ENCODE measurements around the gene PDK2. TPM values are rescaled to one million over a fixed set of nuclear protein-coding genes. Genes with fewer than 3 reads are reported as not detected.

Gene PDK2
- polyA plus RNA-seq, 3 donors = 24.3 to 46.5 (median 29.3) TPM

DNA sequence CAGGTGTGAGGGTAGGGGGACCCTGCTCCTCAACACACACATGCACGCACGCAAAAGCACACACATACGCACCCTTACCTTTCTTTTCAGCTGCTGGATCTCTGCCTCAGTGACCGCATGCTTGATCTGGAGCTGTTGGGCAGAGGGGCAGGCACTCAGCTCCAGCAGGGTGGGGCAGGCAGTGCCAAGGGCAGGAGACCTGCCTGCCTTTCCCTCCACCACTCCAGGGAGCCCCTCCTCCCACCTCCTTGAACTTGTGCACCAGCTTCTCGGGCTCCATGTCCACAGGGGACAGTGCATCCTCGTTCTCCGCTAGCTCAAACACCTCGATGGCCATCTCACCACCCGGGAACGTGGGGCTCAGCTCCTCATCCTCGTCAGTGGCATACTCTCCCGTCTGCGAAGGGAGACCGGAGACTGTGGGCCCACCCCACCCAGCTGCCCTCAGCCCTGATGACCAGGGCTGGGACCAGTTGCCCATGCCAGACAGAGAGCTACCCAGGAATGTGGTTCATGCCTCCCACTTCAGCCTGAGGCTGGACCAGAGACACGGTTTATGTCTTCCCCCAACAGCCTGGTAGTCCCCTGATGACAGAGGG lies 44.1 kb downstream of the PDK2 start:
- WGBS, 3 donors = 87 to 88% (median 87%) methylated on average over 15 of the region's 15 CpGs
- H3K27ac ChIP-seq (ENCODE audit: low read depth, low read length) = no peak overlapping the region

DNA sequence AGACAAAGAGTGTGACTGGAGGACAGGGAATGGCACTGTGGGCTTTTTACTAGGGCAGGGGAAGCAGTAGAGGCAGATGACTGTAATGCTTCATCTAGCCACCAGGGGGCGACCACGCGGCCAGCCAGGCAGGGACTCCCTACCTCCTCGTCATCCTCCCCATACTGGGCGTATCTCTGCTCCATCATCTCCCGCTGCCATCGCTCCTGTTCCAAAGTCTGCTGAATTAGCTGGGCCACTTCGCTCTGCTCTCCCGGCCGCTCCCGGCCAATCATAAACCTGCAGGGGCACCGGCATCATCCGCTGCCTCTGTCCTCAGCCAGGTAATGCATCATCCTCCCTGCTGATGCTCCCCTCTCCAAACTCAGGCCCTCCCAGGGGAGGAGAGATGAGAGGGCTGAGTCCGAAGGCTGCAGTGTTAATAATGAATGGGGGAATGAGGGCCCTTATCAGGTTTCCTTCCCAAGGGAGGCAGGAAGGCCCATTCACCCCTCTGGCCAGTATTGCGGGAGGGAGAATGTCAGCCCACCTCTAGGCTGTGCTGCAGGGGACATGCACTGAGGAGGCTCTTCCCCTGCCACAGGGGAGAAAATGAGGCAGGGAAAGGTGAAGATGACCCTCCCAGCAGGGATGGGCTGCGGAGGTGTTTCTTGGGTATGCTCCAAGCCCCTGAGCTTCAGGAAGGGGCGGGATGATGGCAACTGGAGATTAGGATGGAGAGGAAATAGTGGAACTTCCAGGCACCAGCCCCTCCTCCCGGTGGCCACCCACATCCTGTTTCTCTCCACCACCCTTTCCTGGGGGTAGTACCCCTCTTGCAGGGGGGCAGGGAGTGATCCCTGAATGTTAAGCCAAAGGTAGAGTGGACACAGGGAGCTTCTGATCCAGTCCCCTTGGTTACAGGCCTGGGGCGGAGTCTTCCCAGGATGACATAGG lies 45.1 kb downstream of the PDK2 start:
- WGBS, 3 donors = 24 to 46% (median 30%) methylated on average over 19 of the region's 19 CpGs
- H3K27ac ChIP-seq (ENCODE audit: low read depth, low read length) = no peak overlapping the region

DNA sequence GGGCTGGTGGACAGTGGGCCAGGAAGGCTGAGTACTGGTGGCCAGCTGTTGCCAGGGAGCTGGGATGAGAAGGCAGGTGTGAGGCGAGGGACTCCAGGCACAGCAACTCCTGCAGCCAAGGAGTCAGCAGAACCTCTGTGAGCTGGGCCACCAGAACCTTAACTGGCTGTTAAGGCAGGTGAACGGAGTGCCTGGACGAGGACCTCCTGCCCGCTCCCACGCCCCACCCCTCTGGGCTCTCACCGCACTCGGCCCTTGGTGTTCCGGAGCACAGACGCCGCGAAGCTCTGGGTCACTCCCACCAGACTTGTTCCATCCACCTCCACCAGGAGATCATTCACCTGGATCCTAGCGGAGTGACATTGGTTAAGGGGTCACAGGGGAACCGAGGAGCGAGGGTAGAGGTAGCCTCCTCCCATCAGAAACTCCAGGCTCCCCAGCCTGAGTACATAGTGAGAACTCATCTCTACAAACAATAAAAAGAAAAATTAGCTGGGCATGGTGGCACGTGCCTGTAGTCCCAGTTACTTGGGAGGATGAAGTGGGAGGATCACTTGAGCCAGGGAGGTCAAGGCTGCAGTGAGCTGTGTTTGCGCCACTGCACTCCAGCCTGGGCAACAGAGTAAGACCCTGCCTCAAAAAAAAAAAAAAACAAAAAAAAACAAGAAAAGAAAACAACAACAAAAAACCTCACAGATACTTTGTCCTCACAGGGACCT lies 46.0 kb downstream of the PDK2 start:
- 82 to 90% (median 87%) methylated on average over 16 of the region's 16 CpGs for WGBS, 3 donors
- no peak overlapping the region for H3K27ac ChIP-seq (ENCODE audit: low read depth, low read length)

DNA sequence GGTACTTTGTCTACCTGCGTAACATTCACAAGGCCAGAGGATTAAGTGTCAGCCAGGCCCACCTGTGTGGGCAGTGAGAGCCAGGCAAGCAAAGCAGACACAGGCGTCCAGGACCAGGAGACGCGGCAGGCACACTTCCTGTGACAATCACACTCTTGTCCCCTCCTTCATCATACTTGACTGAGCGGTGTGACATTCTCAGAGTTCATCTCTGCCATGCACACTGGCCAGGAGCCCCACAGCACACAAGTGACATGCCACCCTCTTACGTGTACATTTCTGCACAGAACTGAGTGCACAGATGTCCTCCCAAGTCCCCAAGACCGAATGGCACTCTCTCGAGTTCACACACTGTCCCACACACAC lies 46.6 kb downstream of the PDK2 start:
- WGBS, 3 donors = 60 to 78% (median 61%) methylated on average over 8 of the region's 8 CpGs
- H3K27ac ChIP-seq (ENCODE audit: low read depth, low read length) = no peak overlapping the region

DNA sequence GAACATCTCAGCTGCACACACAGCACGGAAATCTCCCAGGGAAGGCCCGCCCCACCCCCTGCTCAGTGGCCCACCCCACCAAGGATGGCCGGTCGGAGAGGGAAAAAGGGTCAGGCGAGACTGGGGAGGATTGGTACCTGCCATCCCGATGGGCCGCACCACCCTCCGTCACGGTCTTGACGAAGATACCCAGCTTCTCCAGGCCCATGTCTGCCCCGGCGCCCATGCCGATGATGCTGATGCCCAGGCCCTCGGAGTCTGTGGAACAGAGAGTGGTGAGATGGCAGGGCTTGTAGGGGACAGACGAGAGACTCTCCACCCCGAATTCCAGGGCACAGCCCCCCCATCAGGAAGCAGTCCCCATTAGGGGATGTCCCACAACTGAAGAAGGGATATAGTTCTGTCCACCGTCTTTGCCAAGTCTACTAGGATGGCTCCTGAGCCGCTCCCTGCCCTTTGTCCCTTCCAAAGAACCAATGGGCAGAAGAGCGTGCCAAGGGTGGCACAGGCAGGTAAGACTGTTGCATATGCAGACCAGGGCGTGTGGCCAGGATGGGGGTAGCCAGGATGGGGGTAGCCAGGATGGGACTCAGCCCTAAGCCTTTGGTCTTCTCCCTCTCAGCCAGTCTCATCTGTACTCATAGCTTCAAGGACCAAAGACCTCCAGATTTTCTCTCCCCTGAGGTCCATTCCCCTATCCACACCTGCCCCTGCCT lies 48.5 kb downstream of the PDK2 start:
- WGBS, 3 donors = 91 to 93% (median 93%) methylated on average over 18 to 20 of the region's 20 CpGs
- no peak overlapping the region for H3K27ac ChIP-seq (ENCODE audit: low read depth, low read length)

DNA sequence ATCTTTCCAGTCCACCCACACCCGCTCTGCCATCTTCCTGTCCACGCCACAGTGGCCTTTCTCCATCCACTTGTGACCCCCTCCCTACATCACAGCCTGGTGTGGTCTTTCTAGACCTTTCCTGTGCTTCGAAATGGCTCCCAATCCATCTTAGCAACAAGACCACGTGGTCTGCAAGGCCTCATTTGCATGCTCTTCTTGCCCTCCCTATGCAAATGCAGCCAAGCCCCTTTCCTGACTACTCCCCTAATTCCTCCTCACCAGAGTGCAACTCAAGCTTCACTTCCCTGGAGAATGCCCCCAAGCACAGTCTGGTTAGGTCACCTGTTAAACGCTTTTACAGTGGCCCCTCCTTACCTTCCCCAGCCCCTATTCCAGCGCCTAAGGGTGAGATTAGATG lies 49.2 kb downstream of the PDK2 start:
- 72 to 84% (median 79%) methylated on average over 6 of the region's 6 CpGs for WGBS, 3 donors
- no peak overlapping the region for H3K27ac ChIP-seq (ENCODE audit: low read depth, low read length)

DNA sequence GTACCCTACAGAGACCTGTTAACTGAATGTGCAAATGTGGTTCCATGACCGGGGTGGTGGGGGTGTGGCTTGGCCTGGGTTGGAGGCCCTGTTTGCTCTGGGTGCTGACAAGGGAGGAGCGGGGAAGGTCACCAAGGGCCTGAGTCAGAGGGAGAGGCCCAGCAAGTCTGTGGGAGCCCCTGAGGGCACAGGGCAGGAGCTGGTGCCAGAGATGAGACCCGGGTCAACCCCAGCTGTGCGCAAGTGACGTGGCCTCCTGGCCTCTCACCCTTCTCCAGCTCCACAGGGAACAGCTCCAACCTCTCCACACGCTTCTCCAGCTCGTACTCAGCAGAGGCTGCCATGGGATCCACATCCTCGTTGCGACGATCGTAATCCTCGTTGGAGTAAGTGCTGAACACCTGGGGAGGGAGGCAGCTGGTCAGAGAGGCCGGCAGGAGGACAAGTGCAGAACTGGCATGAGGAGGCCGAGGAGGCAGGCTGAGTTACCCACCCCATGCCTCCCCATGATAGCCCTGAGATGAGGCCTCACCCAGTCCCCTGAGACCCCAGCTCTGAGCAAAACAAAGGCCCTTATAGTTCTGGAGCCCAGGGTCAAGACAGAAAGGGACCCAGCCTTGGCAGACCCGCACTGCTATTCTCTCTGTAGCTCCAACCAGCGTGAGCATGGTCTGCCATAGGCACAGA lies 49.8 kb downstream of the PDK2 start:
- 56 to 70% (median 69%) methylated on average over 16 of the region's 16 CpGs for WGBS, 3 donors
- H3K27ac ChIP-seq (ENCODE audit: low read depth, low read length) = no peak overlapping the region

DNA sequence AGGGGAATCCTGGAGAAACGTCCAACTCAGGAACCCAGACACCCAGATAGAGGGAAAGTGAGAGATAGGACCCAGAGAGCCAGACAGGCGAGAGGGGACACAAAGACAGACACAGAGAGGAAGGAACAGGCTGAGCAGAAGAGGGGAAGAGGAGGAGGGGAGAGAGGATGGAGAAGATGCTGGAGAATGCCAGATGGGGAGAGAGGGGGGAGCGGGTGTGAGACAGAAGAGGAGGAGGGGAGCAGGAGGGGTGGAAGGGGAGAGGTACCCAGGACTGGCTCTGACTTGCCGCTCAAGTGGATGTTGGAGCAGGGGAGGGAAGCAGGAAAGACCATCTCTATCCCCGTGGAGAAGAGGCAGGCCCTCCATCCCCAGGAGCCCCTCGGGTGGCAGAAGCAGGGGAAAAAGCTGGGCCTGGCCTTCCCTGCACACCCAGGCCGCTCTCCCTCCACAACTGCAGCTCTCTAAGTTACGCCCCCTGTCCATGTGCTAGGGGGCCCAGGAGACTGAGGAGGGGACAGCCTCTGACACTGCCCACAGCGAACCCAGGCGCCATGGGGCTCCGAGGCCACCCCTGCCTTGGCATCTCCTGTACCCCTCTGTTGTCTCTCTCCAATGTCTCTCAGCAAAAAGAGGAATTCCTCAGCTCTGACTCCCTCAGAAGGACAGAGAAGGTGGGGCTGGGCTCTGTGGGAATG lies 50.5 kb downstream of the PDK2 start:
- WGBS, 3 donors = 62 to 80% (median 65%) methylated on average over 10 to 11 of the region's 11 CpGs
- no peak overlapping the region for H3K27ac ChIP-seq (ENCODE audit: low read depth, low read length)

DNA sequence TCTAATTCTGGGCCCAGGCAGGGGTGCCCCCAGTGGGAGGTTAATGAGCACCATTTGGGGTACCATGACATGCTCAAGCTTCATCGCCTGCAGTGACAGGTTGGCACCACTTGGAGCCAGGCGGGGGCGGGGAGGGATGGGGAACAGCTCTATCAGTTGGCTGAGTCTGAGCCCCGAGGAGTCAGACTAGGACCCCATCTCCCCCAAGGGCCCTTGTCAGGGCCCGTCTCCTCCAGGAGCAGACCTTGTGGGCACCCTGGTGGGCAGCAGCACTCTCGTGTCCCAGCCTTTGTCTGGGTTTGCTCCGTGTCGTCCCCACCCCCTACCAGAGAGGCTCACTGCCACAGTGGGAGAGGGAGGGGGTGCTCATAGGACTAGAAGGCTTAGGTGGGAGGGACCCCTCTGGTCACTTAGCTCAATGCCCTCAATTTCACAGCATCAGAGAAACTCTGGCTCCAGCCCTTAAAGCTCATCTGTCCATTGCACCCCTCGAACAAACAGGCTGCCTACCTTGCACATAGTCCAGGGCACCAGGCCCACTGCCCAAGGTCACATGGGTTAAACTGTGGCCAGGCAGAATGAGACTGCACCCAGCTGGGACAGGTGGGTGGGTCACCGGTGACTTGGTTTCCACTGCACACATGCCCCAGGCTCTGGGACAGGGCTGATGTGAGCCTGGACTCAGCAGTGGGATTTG lies 51.2 kb downstream of the PDK2 start:
- 61 to 74% (median 74%) methylated on average over 10 of the region's 10 CpGs for WGBS, 3 donors
- no peak overlapping the region for H3K27ac ChIP-seq (ENCODE audit: low read depth, low read length)

DNA sequence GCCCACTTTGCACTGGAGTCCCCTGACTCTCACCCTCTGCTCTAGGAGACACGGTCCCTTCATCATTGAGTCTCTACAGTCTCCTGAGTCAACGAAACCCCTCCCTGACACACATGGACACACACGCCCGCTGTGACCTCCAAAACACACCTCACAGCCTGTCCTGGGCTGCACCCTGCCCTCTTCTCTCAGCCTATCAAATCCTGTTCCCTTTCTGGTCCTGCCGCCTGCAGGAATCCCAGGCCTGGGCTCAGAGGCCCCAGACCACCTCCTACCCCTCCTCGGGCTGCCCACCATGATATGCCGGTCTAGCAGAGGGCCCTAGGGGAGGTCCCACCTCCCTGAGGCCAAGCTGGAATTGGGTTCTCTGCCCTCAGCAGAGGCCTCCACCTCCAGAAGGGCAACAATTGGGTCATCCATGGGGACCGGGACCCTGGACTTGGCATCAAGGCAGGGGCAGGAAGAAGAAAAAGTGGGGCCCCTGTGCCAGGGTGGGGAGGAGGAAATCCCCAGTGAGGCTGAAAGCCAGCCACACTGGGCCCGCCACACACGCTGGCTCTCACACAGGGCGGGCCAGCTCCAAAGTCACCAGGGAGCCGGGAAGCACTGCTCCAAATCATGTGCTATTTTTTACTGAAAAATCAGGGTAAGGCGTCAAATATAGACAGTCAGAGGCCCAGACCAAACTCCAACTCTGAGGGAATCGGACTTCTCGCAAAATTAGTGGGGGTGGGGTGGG lies 51.9 kb downstream of the PDK2 start:
- no peak overlapping the region for H3K27ac ChIP-seq (ENCODE audit: low read depth, low read length)
- 33 to 39% (median 33%) methylated on average over 15 of the region's 15 CpGs for WGBS, 3 donors

DNA sequence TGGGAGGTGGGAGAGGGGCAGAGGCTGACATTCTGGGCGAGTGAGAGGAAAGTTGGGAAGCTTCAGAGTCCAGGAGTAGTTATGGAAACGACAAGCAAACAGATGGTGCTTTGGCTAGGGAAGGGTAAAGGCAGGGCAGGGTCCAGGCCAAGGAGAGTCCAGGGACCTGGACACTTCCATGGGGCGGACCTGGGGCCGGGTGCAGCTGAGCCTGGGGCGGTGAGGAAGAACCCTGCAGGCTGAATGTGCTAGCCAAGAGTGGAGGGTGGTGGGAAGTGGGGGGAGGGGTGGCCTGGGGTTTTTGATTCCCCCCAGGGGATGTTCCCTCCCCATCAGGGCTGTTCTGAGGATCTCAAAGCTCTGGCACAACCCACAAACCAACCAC lies 52.7 kb downstream of the PDK2 start:
- 4 to 12% (median 5%) methylated on average over 5 of the region's 5 CpGs for WGBS, 3 donors
- no peak overlapping the region for H3K27ac ChIP-seq (ENCODE audit: low read depth, low read length)

DNA sequence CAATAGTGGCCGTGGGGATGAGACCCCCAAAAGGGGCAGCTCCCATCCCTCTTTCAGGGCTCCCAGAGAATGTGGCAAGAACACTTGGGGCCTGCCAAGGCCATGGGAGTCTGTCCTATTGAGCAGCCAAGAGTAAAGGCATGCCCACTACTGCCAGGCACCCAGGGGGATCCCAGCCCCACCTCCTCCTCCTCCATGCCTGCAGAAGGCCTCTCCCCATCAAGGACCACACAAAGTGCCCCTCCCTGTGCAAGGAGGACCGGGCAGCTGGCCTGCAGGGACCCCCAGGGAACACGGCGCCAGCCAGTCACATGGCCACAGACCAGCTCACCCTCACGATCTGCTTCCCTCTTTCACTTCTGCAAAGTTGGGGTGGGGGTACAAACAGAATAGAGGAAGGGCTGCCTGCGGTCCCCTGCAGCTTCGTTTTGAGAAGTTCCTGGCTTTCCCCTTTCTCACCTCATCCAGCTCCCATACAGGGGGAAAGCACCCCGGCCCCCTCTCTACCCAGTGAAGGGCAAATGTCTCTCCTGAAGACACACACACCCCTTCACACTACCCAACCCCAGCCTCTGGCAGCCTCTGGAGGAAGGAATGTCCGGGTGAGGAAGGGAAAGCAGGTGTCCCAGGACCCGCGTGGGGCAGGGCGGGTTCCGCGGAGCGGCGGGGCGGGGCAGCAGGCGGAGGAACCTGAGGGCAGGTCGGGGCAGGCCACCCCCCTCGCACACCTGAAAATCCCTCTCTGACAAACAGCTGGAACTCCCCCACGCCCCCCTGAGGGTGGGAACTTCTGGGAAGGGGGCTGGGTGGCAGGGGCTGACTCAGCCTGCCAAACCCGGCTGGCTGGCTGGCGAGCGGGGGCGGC lies 53.3 kb downstream of the PDK2 start:
- H3K27ac ChIP-seq (ENCODE audit: low read depth, low read length) = no peak overlapping the region
- WGBS, 3 donors = 1 to 3% (median 1%) methylated on average over 22 to 25 of the region's 25 CpGs

DNA sequence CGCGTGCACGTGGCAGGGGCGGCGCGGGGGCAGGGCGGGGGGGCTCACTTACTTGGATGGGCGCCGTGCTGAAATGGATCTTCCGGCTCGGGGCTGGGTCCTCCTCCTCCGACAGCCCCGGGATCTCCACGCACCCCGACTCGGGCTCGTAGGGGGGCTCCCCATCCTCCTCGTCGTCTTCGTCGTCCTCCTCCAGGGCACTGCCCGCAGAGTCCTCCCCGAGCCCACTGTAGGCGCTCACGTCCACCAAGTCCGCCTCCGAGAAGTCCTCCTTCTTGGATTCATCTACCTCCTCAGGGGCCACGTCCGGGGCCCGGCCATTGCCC lies 53.9 kb downstream of the PDK2 start:
- H3K27ac ChIP-seq (ENCODE audit: low read depth, low read length) = no peak overlapping the region
- 0 to 1% (median 1%) methylated on average over 27 to 30 of the region's 30 CpGs for WGBS, 3 donors

DNA sequence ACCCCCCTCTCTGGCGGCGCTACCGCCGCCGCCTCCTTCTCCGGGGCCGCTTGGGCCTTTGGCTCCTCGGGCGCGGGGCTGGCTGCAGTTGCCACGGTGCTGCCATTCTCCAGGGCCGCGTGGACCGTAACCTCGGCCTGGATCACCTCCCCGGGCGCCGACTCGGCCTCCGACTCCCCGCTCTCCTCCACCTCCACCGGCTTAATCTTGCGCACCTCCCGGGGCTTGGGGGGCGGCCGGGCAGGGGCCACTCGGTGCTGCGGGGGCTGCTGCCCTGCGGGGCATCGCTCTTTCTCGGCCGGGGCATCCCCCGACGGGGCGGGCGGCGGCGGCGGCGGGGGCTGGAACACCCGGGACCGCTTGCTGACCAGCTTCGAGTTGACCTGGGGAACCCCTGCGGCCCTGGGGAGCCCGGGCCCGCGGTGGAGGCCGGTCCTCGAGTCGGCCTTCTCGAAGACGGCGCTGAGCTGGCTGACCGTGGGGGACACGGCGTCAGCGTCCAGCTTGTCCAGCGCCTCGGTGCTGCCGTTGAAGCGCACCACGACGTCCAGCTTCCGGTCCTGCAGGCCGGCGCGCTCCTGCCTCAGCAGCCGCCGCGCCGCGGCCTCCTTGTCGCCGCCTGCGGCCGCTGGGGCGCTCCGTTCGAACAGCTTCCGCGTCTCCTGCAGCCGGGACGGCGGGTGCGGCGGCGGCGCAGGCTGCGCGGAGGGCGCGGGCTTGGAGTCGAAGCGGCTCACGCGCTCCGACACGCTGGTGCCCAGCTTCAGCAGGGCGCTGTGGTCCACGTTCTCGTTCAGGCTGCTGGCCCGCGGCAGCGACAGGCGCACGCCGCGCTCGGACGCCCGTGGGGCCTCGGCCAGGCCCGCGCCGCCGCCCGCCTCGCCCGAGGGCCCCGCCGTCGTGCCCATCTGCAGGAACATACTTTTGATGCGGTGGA lies 54.5 kb downstream of the PDK2 start:
- WGBS, 3 donors = 1 to 2% (median 1%) methylated on average over 96 to 123 of the region's 123 CpGs
- no peak overlapping the region for H3K27ac ChIP-seq (ENCODE audit: low read depth, low read length)

Measured in adipose tissue (tissue), 3 donors.